ENCODE data around the gene SLC6A18.

The SLC6A18 gene

DNA sequence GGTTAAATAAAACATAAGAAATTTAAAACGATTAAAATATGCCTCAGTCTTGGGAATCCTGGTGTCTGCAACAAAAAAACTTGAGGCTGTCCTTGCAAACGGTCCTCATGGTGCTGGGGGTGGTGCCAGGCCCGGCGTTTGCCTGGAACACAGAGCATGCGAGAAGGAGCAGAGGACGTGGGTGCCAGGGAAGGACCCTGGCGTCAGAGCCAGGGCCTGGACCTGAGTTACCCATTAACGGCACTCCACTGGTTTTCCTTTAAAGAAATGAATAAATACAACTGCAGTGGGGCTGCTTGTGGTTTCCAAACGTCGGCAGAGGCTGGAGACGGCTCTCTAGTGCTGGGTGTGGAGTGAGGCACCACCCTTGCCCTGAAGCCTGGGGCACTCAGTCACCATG lies at the start of gene SLC6A18:
TSS of gene SLC6A18 (plus strand) at position 301 of the 400 bp plus-strand sequence. CDS start at position 398, 97 bp downstream.
- no peak for DNase-seq (ENCODE audit: insufficient read length, low spot score)
- no peak for TF ChIP-seq POLR2A (IDR thresholded peaks at IDR 0.05; ENCODE audit: low read depth, low read length)
- FAIRE-seq, result no peak

GRCh38 chr5:1175801-1176472 lies 49.2 kb upstream of the SLC6A18 start:
- DNase-seq (ENCODE audit: insufficient read length, low spot score) (no peak), FAIRE-seq (no peak)
- TF ChIP-seq POLR2A (IDR thresholded peaks at IDR 0.05; ENCODE audit: low read depth, low read length), result no peak

DNA sequence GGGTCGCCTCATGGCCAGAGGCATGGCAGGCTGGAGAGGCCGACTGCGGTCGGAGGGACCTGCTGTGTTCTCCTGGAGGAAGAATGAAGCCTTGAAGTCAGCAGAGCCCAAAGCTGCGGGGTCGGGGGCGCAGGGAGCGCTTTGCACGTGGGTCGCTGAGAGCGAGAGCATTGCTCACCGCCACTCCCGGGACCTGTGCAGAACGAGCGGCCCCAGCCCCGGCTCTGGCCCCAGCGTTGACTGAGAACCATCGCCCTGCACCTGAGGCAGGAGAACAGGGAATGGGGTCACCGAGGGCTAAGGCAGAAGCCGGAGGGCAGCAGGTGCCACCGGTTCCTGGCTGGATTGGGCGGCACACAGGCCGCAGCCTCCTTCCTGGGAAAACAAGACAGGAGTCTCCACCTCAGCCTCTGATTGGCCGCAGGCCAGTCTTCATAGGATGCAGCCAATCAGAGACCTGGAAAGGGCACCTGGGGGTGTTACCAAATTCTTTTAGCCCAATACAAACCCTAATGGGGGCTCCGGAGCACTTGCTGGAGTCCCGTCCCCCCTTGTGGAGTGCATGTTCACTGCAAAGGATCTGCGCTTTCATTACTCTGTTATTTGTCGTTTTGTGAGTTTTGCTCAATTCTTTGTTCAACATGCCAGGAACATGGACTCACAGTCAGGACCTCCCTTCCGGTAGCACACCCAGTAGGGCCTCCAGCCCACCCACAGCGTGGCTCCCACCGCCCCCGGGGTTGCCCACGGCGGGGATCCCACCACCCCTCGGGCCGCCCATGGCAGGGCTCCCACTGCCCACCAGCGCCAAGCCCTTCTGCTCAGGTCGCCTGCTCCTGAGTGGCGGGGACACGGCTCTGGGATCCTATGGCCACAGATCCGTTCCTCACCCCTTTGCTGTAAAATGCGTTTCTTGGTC lies 48.4 kb upstream of the SLC6A18 start:
- TF ChIP-seq POLR2A (IDR thresholded peaks at IDR 0.05; ENCODE audit: low read depth, low read length), result no peak
- no peak for DNase-seq (ENCODE audit: insufficient read length, low spot score)
- FAIRE-seq, result no peak

DNA sequence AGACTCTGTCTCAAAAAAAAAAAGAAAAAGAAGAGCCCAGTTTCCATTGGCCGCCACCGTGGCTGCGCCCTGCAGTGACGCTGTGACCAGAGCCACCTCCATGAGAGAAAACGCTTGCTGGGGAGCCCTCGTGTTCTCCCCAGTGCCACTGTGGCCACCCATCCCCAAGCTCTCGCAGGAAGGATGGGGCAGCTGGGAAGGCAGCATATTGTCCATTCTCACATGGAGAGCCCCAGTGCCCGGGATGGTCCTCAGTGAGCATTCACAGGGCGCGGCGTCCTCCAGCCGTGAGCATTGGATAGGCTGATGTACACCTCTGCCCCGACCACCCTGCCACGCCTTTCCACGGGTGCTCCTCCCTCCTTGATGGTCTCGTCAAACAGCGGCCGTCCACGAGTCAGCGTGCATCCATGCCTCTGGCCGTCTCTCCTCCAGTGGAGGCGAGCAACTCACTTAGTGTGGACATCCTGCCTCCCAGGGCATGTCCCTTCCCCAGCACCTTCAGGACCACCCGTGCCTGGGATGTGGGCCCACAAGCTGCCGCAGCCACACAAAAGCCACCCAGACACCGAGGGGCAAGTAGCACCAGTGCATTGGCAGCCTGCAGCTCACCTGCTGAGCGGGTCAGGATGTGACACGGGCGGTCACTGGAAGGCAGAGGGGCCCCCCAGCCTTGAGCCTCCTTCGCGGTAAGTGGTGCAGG lies 47.2 kb upstream of the SLC6A18 start:
- FAIRE-seq (no peak), DNase-seq (ENCODE audit: insufficient read length, low spot score) (no peak)
- no peak for TF ChIP-seq POLR2A (IDR thresholded peaks at IDR 0.05; ENCODE audit: low read depth, low read length)

DNA sequence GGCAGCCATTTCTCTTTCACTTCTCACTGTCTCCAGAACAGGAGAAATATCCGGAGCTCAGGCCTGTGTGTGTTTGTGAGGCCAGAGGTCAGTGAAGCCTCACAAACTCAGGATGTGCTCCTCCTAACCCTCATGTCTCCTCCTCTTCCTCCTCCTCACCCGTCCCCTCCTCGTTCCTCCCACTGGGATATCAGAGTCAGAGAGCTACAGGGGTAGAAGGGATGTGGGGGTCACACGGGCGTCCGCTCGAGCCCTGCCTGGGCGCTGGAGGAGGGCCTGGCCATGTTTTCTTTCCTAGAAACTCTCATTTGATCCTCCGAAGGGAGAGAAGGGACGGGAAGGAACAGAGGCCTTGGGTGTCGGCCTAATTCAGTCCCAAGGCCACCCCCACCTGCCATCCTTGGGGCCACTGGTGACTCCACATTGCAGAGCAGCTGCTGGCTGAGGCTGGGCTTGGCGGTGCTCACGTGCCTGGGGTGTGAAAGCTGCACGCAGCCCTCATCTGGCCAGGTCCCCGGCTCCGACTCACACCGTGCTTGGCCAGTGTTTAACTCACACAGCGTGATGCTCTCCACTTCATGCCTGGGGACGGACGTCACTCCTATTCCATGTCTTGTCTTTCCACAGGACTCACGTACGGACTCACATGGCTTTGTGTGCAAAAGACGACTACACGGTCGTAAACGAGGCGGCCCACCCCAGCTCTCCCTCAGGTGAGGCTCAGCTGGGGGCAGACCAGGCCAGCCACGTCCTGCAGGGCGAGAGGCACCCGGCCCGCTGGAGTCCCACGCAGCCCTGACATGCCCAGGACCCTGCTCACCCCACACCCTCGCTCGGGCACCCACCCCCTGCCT lies 46.4 kb upstream of the SLC6A18 start:
- DNase-seq (ENCODE audit: insufficient read length, low spot score), result no peak
- no peak for TF ChIP-seq POLR2A (IDR thresholded peaks at IDR 0.05; ENCODE audit: low read depth, low read length)
- FAIRE-seq, result no peak

- FAIRE-seq, result no peak
- no peak for DNase-seq (ENCODE audit: insufficient read length, low spot score)
- no peak for TF ChIP-seq POLR2A (IDR thresholded peaks at IDR 0.05; ENCODE audit: low read depth, low read length)
Observed at GRCh38 chr5:1179383-1179715, 45.8 kb upstream of the SLC6A18 start.

GRCh38 chr5:1180096-1180495 lies 45.1 kb upstream of the SLC6A18 start:
- DNase-seq (ENCODE audit: insufficient read length, low spot score) (no peak), FAIRE-seq (no peak)
- TF ChIP-seq POLR2A (IDR thresholded peaks at IDR 0.05; ENCODE audit: low read depth, low read length), result no peak

GRCh38 chr5:1180841-1181271 lies 44.3 kb upstream of the SLC6A18 start:
- TF ChIP-seq POLR2A (IDR thresholded peaks at IDR 0.05; ENCODE audit: low read depth, low read length), result no peak
- FAIRE-seq (no peak), DNase-seq (ENCODE audit: insufficient read length, low spot score) (no peak)

GRCh38 chr5:1181451-1182359 lies 43.5 kb upstream of the SLC6A18 start:
- FAIRE-seq (no peak), DNase-seq (ENCODE audit: insufficient read length, low spot score) (no peak)
- TF ChIP-seq POLR2A (IDR thresholded peaks at IDR 0.05; ENCODE audit: low read depth, low read length), result no peak

GRCh38 chr5:1182360-1182632 lies 42.9 kb upstream of the SLC6A18 start:
- no peak for TF ChIP-seq POLR2A (IDR thresholded peaks at IDR 0.05; ENCODE audit: low read depth, low read length)
- FAIRE-seq (no peak), DNase-seq (ENCODE audit: insufficient read length, low spot score) (no peak)

- no peak for FAIRE-seq
- TF ChIP-seq POLR2A (IDR thresholded peaks at IDR 0.05; ENCODE audit: low read depth, low read length), result no peak
- no peak for DNase-seq (ENCODE audit: insufficient read length, low spot score)
Observed at GRCh38 chr5:1182633-1183423, 42.4 kb upstream of the SLC6A18 start.
